ENCODE measurements around the gene IKZF4. TPM values are rescaled to one million over a fixed set of nuclear protein-coding genes. Genes with fewer than 3 reads are reported as not detected.

IKZF4 gene
- total RNA-seq, 1 donor from 2014 or later, result 13.1 TPM

DNA sequence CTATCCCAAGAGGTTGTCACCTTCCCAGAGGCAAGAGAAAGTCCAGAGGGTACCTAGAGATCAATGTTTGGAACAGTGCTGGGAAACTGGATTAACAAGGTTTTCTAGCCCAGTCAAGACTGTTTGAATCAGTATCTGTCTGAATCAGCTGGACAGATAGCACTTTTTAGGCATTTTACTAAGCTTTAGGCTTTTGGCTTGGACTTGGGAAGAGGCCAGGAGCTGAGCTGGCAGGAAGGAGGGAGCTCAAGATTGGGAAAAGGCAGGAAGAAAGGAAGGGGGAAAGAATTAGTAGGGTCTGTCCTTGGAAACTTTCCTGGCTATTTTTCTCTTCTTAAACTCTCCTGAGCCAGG lies 8.3 kb downstream of the IKZF4 start:
- Histone ChIP-seq H3K27ac (no peak overlapping the region), H3K36me3 (peaks cover 59% of the 10 kb centered on the region), H3K4me3 (no peak overlapping the region), H3K9me3 (no peaks in the 10 kb centered on the region), H3K27me3 (ENCODE audit: low read depth) (no peaks in the 10 kb centered on the region), H3K4me1 (peaks cover 7% of the 10 kb centered on the region)
- intact Hi-C loops (cut with DNase I), result no loop called here
- no peak for TF ChIP-seq CTCF (IDR thresholded peaks at IDR 0.05)
- DNase-seq (no peak), ATAC-seq (no peak)

GRCh38 chr12:56029666-56030293 lies 8.9 kb downstream of the IKZF4 start:
- peak; percentile 63 for TF ChIP-seq CTCF (IDR thresholded peaks at IDR 0.05)
- H3K36me3 ChIP-seq, result peaks cover 62% of the 10 kb centered on the region
- DNase-seq (no peak), ATAC-seq (peak; percentile 72 to 88)
- intact Hi-C loops (cut with DNase I), result no loop called here
- H3K4me3 ChIP-seq, result no peak overlapping the region
- no peaks in the 10 kb centered on the region for H3K9me3 ChIP-seq
- H3K27ac ChIP-seq, result no peak overlapping the region
- peaks cover 7% of the 10 kb centered on the region for H3K4me1 ChIP-seq
- no peaks in the 10 kb centered on the region for H3K27me3 ChIP-seq (ENCODE audit: low read depth)

DNA sequence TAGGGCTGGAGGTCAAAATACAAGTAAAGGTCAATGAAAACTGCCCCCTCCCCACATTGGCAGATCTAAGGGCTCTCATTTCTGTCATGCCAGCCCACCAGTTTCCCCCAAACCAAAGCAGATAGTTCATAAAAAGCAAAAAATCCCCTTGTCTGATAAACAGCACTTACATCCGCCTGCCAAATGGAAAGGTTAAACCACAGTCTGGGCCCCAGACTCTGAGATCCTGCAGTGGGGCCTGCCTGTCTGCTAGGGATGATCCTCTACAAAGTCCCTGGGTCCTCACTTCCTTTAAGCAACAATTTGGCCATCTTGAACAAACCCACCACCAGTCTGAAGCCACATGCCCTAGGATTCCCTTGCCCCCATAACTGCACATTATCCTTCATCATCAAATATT lies 11.1 kb downstream of the IKZF4 start:
- H3K4me3 ChIP-seq, result no peak overlapping the region
- no peaks in the 10 kb centered on the region for H3K27me3 ChIP-seq (ENCODE audit: low read depth)
- ATAC-seq (no peak), DNase-seq (no peak)
- no peak overlapping the region for H3K27ac ChIP-seq
- no peak for TF ChIP-seq CTCF (IDR thresholded peaks at IDR 0.05)
- no peaks in the 10 kb centered on the region for H3K9me3 ChIP-seq
- peaks cover 7% of the 10 kb centered on the region for H3K4me1 ChIP-seq
- peaks cover 69% of the 10 kb centered on the region for H3K36me3 ChIP-seq
- intact Hi-C loops (cut with DNase I), result no loop called here

DNA sequence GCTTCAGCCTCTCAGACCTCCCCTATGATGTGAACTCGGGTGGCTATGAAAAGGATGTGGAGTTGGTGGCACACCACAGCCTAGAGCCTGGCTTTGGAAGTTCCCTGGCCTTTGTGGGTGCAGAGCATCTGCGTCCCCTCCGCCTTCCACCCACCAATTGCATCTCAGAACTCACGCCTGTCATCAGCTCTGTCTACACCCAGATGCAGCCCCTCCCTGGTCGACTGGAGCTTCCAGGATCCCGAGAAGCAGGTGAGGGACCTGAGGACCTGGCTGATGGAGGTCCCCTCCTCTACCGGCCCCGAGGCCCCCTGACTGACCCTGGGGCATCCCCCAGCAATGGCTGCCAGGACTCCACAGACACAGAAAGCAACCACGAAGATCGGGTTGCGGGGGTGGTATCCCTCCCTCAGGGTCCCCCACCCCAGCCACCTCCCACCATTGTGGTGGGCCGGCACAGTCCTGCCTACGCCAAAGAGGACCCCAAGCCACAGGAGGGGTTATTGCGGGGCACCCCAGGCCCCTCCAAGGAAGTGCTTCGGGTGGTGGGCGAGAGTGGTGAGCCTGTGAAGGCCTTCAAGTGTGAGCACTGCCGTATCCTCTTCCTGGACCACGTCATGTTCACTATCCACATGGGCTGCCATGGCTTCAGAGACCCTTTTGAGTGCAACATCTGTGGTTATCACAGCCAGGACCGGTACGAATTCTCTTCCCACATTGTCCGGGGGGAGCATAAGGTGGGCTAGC lies 13.9 kb downstream of the IKZF4 start:
- peaks cover 67% of the 10 kb centered on the region for H3K36me3 ChIP-seq
- ATAC-seq, result peak; percentile 16 to 27
- no peaks in the 10 kb centered on the region for H3K9me3 ChIP-seq

GRCh38 chr12:56037161-56037560 lies 16.3 kb downstream of the IKZF4 start:
- Histone ChIP-seq H3K9me3 (no peaks in the 10 kb centered on the region), H3K36me3 (peaks cover 57% of the 10 kb centered on the region), H3K27me3 (ENCODE audit: low read depth) (no peaks in the 10 kb centered on the region), H3K4me3 (no peak overlapping the region), H3K27ac (no peak overlapping the region), H3K4me1 (peaks cover 7% of the 10 kb centered on the region)
- no peak for TF ChIP-seq CTCF (IDR thresholded peaks at IDR 0.05)
- no peak for ATAC-seq
- intact Hi-C loops (cut with DNase I), result no loop called here
- DNase-seq, result no peak

More for the DNA sequence above, 13.9 kb downstream of the IKZF4 start:
- no peaks in the 10 kb centered on the region for H3K4me1 ChIP-seq
- intact Hi-C loops (cut with DNase I), result no loop called here
- DNase-seq, result no peak
- TF ChIP-seq CTCF (IDR thresholded peaks at IDR 0.05), result no peak
- H3K27ac ChIP-seq, result no peak overlapping the region
- no peak overlapping the region for H3K4me3 ChIP-seq
- no peaks in the 10 kb centered on the region for H3K27me3 ChIP-seq (ENCODE audit: low read depth)

Measured in lower lobe of right lung (tissue), 2 donors.